NK-92 (cell line): ENCODE results near the gene RGS7.
"Not testable (repeated sequence)": the region's sequence is repeated elsewhere in the genome, so short reads cannot be mapped to it uniquely, and the experiment has no call there.

Experiments
- DNase-seq: peaks from one replicate; lab custom pipeline; 2025; ENCODE audit not compliant: unreplicated experiment; lab: John Stamatoyannopoulos, UW

The RGS7 gene

DNA sequence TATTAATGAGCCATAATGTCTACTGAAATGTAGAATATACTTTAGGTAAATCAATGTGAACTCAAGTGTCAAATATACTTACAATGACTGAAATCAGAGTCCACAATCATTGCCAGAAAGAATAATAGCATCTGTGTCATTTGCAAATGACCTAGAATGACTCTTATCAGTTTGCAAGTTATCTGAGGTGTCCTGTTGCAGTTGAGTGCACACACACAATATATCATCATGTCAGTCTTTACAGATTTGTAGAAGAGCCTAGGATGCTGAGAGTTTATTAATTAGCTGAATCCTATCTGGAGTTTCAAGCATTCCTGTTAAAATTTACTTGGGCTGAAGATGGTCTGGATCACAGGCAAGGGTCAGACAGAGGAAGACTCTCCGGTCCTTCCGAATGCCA is 421.1 kb downstream of the RGS7 start:
- no peak for DNase-seq

DNA sequence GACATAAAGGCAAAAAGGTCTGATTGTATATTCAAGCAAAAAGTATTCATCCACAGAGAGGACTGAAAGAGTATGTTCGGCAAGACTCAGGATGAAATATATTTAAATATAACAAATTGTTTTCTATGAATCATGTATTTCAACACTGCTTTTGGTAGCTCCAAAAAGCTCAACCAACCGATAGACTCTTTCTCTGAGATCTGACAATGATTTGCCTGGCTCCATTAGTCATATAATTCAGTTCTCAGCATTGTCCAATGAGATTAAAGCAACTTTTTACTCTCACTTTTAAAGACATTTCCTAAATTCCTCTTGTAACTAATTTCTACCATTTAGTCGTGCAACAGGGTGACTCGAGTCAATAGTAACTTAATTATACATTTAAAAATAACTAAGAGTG is 426.0 kb downstream of the RGS7 start:
- DNase-seq, result no peak

DNA sequence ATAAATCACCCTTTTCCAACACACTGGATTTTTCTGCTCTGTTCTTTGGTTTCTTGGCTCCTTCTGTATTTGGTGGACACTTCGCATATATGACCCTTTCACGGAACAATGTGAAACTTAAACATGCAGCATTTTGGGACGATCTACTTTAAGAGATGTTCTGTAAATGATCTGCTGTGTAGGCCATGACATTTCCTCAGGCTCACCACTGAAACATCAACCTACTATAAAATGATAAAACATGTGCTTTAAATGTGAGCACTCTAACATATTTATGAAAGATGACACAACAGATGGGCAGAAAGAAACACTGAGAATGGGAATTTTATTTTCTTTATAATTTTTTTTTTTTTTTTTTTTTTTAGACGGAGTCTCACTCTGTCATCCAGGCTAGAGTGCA is 428.7 kb downstream of the RGS7 start:
- no peak for DNase-seq

DNA sequence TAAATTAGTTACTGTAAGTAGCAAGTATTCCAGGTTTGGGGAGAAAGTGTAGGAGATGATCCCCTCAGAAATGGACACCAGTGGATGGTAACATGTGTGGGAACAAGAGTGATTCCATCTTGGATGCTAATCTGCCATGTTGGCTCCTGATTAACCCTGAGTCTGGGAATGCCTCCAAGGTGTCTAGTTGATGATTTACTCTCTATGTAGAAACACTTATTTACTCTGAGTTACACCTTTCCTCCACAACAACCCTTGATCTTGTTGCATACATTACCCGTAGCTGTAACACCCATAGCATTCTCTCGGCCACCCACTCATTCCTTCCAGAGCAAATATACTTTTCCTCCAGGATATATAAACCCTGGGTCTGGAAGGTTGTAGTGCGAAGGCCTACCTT is 429.2 kb downstream of the RGS7 start:
- no peak for DNase-seq

DNA sequence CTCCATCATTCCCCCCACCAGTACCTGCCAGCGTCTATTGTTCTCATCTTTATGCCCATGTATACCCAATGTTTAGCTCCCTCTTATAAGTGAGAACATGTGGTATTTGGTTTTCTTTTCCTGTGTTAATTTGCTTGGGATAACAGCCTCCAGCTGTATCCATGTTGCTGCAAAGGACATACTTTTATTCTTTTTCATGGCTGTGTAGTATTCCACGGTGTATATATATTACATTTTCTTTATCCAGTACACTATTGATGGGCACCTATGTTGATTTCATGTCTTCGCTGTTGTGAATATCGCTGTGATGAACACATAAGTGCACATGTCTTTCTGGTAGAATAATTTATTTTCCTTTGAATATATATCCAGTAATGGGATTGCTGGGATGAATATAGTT is 431.7 kb downstream of the RGS7 start:
- DNase-seq, result no peak

DNA sequence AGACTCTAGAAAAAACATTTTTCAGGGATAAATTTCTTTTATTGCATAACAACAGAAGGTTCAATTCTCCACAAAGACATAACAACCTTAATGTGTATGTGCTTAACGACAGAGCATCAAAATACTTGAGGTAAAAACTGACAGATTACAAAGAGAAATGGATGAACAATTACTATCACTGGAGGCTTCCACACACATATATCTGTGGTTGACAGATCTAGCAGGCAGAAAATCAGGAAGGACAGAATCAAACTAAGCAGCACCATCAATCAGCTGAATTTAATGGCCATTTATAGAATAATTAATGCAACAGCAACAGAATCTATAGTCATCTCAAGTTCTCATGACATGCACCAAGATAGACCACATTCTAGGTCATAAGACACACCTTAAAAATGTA is 439.0 kb downstream of the RGS7 start:
- no peak for DNase-seq

DNA sequence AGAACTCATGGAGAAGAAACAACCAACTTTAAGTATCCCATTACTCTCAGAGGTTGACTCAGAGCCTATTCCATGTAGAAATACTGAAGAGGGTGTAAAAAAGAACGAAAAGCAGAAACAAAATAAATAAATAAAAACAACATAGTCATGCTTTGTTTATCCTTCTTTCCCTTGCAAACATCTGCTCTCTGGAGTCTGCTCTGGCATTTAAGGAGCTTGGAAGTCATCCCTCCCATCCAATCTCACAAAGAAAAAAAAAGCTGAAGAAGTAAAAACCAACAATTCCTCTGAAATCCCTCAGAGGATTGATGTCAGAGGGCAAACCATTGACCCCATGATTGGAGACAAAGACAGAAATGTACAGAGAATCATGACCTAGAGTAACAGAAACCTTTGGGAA is 442.5 kb downstream of the RGS7 start:
- no peak for DNase-seq

DNA sequence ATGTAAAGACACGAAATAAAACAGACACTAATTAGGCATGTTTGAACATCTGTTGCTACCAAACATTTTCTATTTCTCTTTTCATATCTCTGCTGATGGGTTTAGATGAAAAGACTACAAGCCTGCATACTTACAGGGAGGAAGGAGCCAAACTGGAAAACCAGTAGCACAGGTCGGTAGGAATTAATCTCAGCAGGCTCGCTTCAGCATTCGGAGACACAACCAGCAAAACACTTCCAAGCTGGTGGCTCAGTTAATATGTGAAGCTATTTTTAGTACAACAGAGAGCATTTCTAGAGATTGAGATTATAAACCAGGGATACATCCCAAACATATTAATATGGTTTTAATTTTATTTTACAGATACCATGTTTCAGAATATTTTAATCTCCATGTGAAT is 444.2 kb downstream of the RGS7 start:
- DNase-seq, result no peak

DNA sequence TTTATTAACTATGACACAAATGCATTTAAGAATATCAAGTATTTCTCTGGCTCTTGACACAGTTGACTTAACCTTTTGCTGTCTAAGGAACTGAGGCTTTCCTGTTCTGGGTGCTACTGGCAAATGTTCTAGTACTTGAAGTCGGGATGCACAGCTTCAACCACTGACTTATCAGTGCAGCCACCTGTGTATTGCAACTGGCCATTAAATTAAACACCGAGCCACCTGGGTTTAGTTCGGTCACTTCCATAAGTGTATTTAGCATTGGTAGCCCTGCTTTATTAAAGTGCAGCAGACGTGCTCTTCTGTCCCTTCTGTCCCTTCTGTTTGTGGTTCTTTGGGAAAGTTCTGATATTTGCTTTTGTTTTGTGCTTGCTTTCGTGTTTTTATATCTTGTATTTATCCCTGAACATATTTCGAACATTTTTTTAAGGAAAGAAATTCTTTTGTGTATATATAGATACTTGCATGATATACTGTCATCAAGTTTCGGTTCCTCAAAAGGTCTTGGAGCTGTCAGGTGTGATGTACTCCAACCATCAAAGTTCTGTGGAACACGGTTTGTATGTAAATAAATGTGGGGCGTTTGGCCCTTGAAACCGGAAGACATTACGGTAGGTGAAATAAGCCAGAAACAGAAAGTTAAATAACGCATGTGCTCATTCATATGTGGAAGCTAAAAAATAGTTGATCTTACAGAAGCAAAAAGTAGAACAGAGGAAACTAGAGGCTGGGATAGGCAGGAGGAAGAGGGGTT is 447.1 kb downstream of the RGS7 start:
- no peak for DNase-seq

DNA sequence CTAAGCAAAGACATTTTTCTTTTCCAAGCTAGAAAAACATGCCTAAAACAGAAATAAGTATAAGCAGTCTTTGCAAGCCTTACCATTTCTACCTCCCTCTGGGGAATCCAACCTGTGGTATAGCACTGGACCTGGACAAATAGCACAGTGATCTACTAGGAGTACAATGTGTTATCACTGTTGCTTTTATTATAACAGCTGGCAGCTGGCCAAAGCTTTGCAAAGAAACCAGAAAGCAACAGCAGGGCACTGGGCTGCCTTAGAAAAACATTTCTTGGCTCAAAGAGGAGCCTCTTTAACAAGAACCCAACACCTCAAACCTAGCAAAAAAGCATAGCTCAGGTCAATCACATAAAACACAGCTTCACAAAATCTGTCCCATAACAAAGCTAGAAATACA is 450.5 kb downstream of the RGS7 start:
- no peak for DNase-seq

DNA sequence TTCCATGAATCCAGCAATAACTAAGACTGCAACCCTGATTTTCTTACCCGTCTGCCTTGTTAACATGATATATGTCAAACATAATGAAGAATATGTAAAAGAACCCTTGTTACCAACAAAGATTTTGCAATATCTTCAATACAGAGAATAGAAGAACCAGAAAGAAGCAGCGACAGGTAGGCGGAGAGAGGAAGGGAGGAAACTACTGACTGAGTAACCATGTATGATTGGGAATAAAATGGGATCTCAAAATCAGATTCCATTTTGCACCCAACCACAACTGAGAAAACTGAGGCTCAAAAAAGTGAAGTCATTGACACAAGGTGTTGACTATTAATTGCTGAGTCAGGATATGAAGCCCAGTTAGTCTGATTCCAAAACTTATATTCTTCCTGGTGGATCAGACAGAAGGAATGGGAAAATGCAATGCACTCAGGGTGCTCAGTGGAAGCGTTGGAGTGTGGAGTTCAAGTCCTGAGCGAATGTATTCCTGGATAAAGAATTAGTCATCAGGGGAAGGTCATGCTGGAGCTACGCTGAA is 451.7 kb downstream of the RGS7 start:
- no peak for DNase-seq

DNA sequence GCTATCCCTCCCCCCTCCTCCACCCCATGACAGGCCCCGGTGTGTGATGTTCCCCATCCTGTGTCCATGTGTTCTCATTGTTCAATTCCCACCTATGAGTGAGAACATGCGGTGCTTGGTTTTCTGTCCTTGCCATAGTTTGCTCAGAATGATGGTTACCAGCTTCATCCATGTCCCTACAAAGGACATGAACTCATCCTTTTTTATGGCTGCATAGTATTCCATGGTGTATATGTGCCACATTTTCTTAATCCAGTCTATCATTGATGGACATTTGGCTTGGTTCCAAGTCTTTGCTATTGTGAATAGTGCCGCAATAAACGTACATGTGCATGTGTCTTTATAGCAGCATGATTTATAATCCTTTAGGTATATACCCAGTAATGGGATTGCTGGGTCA is 461.6 kb downstream of the RGS7 start:
- DNase-seq, result not testable (repeated sequence)

DNA sequence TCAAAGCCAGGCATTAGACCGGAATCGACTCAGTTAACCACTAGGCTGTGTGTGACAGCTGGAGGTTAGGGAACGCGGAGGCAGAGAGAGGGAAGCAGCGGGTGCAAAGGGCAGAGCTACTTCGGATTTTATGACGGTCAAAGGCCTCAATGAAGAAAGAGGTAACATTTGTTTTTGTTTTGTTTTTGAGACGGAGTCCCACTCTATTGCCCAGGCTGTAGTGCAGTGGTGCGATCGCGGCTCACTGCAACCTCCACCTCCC is 468.3 kb downstream of the RGS7 start:
- no peak for DNase-seq

DNA sequence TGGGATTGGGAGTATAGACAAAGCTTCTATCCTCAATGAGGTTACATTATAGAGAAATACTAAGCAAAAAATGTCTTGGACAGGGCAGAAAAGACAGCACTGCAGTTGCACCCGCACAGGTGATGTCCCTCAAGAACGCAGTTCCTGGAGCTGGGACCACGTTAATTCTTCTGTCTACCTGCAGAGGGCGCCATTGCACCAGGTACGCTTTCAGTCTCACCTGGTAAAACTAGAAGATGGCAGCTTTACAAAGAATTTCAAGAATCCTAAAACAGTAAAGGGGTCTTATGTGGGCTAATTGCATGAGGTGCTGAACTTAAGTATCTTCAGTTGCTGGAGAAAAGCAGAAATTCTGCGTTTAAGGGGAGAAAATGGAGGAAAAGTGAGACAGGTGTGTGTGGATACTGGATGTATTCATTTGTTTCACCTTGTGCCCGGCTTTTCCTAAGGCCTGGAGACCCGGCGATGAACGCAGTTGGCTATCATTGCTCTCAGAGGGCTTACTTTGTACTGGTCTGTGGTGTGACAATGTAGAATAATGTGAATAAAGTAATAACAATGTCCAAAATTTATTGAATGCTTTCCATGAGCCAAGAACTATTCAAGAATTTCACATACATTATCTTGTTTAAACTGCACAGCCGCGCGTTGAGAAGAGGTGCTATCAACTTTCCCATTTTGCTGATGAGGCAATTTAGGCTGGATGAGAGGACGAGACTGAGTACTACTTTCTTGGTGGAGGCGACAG is 468.8 kb downstream of the RGS7 start:
- no peak for DNase-seq

DNA sequence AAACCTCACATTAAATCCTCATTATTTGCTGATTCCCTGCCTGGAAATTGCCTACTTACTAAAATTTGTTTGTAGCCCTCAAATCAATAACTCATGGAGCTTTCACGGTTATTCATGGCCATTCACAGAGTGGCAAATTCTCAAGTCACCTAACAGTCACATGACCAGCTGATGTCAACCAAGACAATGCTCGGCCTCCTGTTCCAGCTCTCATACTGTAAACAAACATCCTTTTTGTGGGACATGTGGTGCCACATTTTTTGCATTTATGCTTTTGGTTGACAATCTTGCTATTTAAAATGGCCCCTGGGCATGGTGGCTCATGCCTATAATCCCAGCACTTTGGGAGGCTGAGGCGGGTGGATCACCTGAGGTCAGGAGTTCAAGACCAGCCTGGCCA is 473.5 kb downstream of the RGS7 start:
- DNase-seq, result no peak

DNA sequence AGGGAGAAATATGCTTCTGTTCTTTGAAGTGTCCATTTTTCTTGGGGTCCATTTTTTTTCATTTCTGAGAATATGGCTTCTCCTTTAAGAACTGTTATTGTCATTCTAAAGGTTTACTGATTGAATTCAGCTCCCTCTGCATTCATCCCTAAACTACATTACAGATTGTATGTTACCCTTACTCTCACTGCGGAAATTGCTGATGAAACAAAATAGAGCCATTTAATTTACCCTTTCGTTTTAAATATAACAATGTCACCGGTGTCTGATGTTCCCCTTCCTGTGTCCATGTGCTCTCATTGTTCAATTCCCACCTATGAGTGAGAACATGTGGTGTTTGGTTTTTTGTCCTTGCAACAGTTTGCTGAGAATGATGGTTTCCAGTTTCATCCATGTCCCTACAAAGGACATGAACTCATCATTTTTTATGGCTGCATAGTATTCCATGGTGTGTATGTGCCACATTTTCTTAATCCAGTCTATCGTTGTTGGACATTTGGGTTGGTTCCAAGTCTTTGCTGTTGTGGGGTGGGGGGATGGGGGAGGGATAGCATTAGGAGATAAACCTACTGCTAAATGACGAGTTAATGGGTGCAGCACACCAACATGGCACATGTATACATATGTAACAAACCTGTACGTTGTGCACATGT is 474.2 kb downstream of the RGS7 start:
- not testable (repeated sequence) for DNase-seq

DNA sequence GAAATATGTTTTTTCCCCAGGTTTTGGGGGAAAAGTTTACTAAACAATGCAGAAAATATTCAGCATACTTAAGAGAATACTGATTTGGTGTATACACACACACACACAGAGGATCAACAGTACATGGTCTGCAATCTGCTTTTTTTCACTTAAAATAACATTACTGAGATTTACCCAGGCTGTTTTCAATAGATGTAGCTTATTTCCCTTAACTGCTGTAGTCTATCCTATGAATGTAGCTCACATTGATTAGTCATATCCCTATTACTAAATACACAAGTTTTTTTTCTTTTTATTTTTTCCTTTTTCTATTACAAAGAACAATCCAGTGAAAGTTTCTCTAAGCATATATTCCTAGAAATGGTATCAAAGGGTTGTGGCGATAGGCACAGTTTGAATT is 478.4 kb downstream of the RGS7 start:
- no peak for DNase-seq

DNA sequence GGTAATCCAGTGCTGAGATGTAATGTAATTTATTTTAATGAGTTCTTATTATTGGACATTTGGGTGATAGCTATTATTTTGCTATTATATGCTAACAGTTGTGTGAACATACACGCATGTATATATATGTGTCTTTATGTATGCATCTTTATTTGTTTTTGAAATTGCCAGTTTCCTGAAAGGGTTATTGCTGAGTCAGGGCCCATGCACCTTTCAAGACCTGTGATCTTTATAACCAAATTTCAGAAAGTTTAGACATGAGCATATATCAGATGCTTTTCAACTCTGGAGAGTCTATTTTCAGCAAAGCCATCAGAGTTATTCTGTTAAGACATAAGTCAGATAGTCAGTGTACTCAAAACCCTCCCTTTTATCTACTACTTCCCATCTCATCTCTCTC is 479.4 kb downstream of the RGS7 start:
- no peak for DNase-seq

DNA sequence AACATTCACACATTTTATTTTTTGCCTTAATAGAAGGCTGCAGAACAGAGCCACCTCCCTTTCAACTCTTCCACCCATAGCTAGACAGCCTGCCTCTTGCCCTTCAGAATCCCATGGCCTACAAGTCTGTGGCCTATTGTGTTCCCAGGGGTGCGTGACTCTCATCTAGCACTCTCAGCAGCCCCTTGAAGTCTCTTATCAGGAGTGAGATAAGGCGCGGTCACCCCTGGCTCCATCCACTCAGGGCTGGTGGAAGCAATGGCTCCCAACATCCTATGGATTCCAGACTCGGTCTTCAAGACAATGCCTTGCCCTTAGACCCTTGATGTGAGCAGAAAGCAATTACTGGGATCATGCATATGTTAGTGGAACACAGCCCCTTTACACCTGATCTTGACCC is 480.9 kb downstream of the RGS7 start:
- no peak for DNase-seq

DNA sequence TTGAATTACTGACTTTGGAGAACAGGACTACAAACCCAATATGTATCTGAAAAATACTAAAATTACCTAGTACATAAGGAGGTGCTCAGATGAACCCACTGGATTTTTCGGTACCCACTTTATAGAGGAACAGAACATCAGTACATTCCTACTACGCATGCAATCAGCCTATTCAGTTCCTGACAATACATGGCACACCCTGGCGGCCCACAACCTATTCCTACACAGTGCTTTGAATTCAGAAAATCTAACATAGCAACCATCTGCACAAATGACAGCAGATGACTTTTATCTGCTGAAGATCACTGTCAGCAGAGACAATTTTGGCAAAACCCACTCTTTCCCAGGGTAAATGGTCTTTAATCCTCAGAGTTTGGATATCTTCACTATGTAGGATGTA is 487.9 kb downstream of the RGS7 start:
- DNase-seq, result no peak

DNA sequence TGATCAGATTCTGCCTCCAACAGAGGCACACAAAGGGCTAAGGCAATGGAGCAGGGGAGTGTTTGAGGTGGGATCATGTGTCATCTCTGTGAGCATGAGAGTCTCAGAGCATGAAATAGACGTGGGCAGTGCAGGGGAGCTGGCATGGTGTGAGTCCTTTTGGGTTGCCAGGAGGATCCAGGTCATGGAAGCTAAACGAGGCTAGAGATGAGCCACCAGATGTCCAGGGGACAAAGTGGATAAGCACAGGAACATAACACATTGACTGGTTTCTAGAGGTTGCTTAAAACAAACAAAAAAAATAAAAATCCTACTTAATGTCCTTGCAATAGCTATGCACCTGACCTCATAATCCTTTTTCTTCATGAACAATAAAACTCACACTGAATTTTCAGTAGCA is 490.3 kb downstream of the RGS7 start:
- no peak for DNase-seq

DNA sequence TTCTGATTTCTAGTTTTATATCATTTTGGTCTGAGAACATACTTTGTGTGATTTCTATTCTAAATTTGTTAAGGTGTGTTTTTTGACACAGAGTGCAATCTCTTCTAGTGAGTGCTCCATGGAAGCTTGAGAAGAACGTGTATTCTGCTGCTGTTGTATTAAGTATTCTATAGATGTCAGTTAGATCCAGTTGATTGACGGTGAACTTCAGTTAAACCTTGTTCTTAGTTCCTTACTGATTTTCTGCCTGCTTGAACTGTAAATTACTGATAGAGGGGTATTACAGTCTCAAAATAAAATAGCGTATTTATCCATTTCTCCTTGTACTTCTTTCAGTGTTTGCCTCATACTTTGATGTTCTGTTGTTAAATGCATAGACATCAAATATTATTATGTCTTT is 497.0 kb downstream of the RGS7 start:
- no peak for DNase-seq
